ENCODE results near the gene POP7. TPM values are rescaled to one million over a fixed set of nuclear protein-coding genes. Genes with fewer than 3 reads are reported as not detected.

Gene POP7
- total and polyA plus RNA-seq, 2 donors (not counting 1 experiment from before 2014, with no cell fraction given): 14.4 to 15.2 TPM

DNA sequence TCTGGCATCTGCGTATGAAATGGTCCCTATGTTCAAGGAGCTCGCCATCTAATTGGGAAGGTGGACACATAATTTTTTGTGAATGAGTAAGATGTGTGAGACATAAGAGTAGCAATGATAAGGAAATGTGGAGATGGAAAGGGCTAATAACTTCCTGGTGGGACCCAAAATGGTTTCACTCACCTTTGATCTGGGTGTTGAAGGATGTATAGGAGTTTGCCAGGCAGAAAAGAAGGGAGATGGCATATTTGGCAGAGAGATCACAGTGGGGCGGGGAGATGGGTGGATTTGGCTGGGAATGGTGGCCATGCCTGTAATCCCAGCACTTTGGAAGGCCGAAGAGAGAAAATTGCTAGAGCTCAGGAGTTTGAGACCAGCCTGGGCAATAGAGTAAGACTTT, 4.5 kb downstream of the POP7 start:
- H3K79me2 ChIP-seq (ENCODE audit: control insufficient read depth, insufficient read depth, low read length): peaks cover 14% of the 10 kb centered on the region
- Mint-ChIP-seq H3K4me1 (peaks cover 17% of the 10 kb centered on the region), H3K9me3 (ENCODE audit: insufficient read depth) (no peaks in the 10 kb centered on the region), H3K27ac (no peak overlapping the region), H3K4me3 (no peak overlapping the region), H3K27me3 (no peaks in the 10 kb centered on the region)
- CTCF ChIA-PET: interaction anchor here (0.8 kb wide), 1 partner anchor 151 kb away, joined by 5 read pairs; no protein-coding TSS in a partner anchor
- ATAC-seq (ENCODE audit: low read depth) (no peak), DNase-seq (no peak)
- H3K4me1 ChIP-seq (ENCODE audit: control insufficient read depth in 2 of 2, insufficient read depth in 2 of 2, low read length in 2 of 2): peaks cover 8 to 12% of the 10 kb centered on the region in 2 donors
- H3K9ac ChIP-seq (ENCODE audit: low read length): no peak overlapping the region
- no peaks in the 10 kb centered on the region for H3K9me3 ChIP-seq (ENCODE audit: control extremely low read depth in 1 of 3, control insufficient read depth in 2 of 3, insufficient read depth in 1 of 3, low read length in 2 of 3)
- H3K4me3 ChIP-seq (ENCODE audit: control extremely low read depth in 1 of 5, extremely low read depth in 1 of 5, insufficient read depth in 1 of 5, low read depth in 2 of 5, low read length in 4 of 5): no peak overlapping the region
- peaks cover 1 to 3% of the 10 kb centered on the region in 2 experiments for H3K36me3 ChIP-seq (replicated peaks in 1 of 2; ENCODE audit: control extremely low read depth in 1 of 2, control insufficient read depth in 1 of 2, extremely low read depth in 1 of 2, insufficient read depth in 2 of 2, low read length in 1 of 2)
- TF ChIP-seq EZH2 (IDR thresholded peaks at IDR 0.05; ENCODE audit: borderline replicate concordance, insufficient read depth, low read depth, low read length, poor library complexity, severe bottlenecking): no peak
- TF ChIP-seq, protein P1, sequence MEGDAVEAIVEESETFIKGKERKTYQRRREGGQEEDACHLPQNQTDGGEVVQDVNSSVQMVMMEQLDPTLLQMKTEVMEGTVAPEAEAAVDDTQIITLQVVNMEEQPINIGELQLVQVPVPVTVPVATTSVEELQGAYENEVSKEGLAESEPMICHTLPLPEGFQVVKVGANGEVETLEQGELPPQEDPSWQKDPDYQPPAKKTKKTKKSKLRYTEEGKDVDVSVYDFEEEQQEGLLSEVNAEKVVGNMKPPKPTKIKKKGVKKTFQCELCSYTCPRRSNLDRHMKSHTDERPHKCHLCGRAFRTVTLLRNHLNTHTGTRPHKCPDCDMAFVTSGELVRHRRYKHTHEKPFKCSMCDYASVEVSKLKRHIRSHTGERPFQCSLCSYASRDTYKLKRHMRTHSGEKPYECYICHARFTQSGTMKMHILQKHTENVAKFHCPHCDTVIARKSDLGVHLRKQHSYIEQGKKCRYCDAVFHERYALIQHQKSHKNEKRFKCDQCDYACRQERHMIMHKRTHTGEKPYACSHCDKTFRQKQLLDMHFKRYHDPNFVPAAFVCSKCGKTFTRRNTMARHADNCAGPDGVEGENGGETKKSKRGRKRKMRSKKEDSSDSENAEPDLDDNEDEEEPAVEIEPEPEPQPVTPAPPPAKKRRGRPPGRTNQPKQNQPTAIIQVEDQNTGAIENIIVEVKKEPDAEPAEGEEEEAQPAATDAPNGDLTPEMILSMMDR (IDR thresholded peaks at IDR 0.05): no peak
- no peak overlapping the region for H2AFZ ChIP-seq (ENCODE audit: insufficient read depth, low read depth, low read length, poor library complexity, severe bottlenecking)
- no peaks in the 10 kb centered on the region for H4K20me1 ChIP-seq (ENCODE audit: control insufficient read depth, insufficient read depth, low read length, poor library complexity, severe bottlenecking)
- WGBS (ENCODE audit: insufficient coverage): 90% methylated on average over 2 of the region's 4 CpGs
- H3K27ac ChIP-seq (ENCODE audit: low read length in 2 of 2): no peak overlapping the region
- intact Hi-C loops (cut with micrococcal nuclease): no loop called here
- H3K4me2 ChIP-seq (replicated peaks; ENCODE audit: low read depth, low read length, poor library complexity, severe bottlenecking): no peak overlapping the region
- no peaks in the 10 kb centered on the region for H3K27me3 ChIP-seq (replicated peaks in 1 of 4; ENCODE audit: control extremely low read depth in 1 of 4, control insufficient read depth in 3 of 4, insufficient read depth in 4 of 4, low read length in 3 of 4)
- POLR2A ChIA-PET: interaction anchor here (0.6 kb wide), 2 partner anchors 67 to 457 kb away, joined by 3 to 5 read pairs; no protein-coding TSS in a partner anchor

GRCh38 chr7:100711369-100711768, 5.4 kb downstream of the POP7 start:
- no peaks in the 10 kb centered on the region for H3K27me3 Mint-ChIP-seq
- 97% methylated on average over 11 of the region's 11 CpGs for WGBS (ENCODE audit: insufficient coverage)
- no peak for ATAC-seq (ENCODE audit: low read depth)

More at GRCh38 chr7:100711369-100711768, 5.4 kb downstream of the POP7 start:
- Histone ChIP-seq H3K27me3 (replicated peaks in 1 of 4; ENCODE audit: control extremely low read depth in 1 of 4, control insufficient read depth in 3 of 4, insufficient read depth in 4 of 4, low read length in 3 of 4) (peaks cover 0 to under 1% (median 0%) of the 10 kb centered on the region in 4 experiments), H3K4me3 (ENCODE audit: control extremely low read depth in 1 of 5, extremely low read depth in 1 of 5, insufficient read depth in 1 of 5, low read depth in 2 of 5, low read length in 4 of 5) (no peak overlapping the region), H3K9me3 (ENCODE audit: control extremely low read depth in 1 of 3, control insufficient read depth in 2 of 3, insufficient read depth in 1 of 3, low read length in 2 of 3) (no peaks in the 10 kb centered on the region), H3K9ac (ENCODE audit: low read length) (no peak overlapping the region), H3K79me2 (ENCODE audit: control insufficient read depth, insufficient read depth, low read length) (peaks cover 9% of the 10 kb centered on the region), H3K27ac (ENCODE audit: low read length in 2 of 2) (no peak overlapping the region), H4K20me1 (ENCODE audit: control insufficient read depth, insufficient read depth, low read length, poor library complexity, severe bottlenecking) (no peaks in the 10 kb centered on the region), H3K4me2 (replicated peaks; ENCODE audit: low read depth, low read length, poor library complexity, severe bottlenecking) (no peak overlapping the region), H3K36me3 (replicated peaks in 1 of 2; ENCODE audit: control extremely low read depth in 1 of 2, control insufficient read depth in 1 of 2, extremely low read depth in 1 of 2, insufficient read depth in 2 of 2, low read length in 1 of 2) (peaks cover 1 to 3% of the 10 kb centered on the region in 2 experiments), H3K4me1 (ENCODE audit: control insufficient read depth in 2 of 2, insufficient read depth in 2 of 2, low read length in 2 of 2) (peaks cover 8 to 9% of the 10 kb centered on the region in 2 donors), H2AFZ (ENCODE audit: insufficient read depth, low read depth, low read length, poor library complexity, severe bottlenecking) (no peak overlapping the region)
- H3K9me3 Mint-ChIP-seq (ENCODE audit: insufficient read depth): no peaks in the 10 kb centered on the region
- peaks cover 11% of the 10 kb centered on the region for H3K4me1 Mint-ChIP-seq
- TF ChIP-seq, protein P1 (IDR thresholded peaks at IDR 0.05): no peak
- no peak for TF ChIP-seq EZH2 (IDR thresholded peaks at IDR 0.05; ENCODE audit: borderline replicate concordance, insufficient read depth, low read depth, low read length, poor library complexity, severe bottlenecking)
- ChIA-PET POLR2A (no interaction called here), CTCF (interaction anchor here (1.4 kb wide), 1 partner anchor 20 kb away, joined by 3 read pairs; no protein-coding TSS in a partner anchor)
- H3K27ac Mint-ChIP-seq: no peak overlapping the region
- no peak for DNase-seq
- H3K4me3 Mint-ChIP-seq: no peak overlapping the region
- intact Hi-C loops (cut with micrococcal nuclease): no loop called here
